HepG2 (cell line): ENCODE data around the gene ADGRG6. TPM values are rescaled to one million over a fixed set of nuclear protein-coding genes. Genes with fewer than 3 reads are reported as not detected.

Source experiments
- CEBPB ChIP-seq: IDR thresholded peaks from 2 replicates; pipeline ENCODE4 v1.6.1; 2011; ENCODE audit warnings: low read depth, low read length, improper control_type of control experiment, borderline replicate concordance
- CREB1 ChIP-seq, 2 experiments: fragments of 450-650 bp in 1 of 2; IDR thresholded peaks; 2 replicates each; pipeline ENCODE4 v1.6.1; 2016 to 2017; ENCODE audit warnings: control low read depth in 1 of 2, mild to moderate bottlenecking in 1 of 2, missing compliant biosample characterization in 1 of 2, missing genetic modification characterization in 1 of 2
- KDM3A ChIP-seq: IDR thresholded peaks from 2 replicates; pipeline ENCODE4 v1.6.1; 2018; ENCODE audit warnings: low read depth, missing compliant biosample characterization
- MIER2 ChIP-seq: IDR thresholded peaks from 2 replicates; pipeline ENCODE4 v1.6.1; 2016; ENCODE audit warnings: missing biosample characterization, missing genetic modification reagents
- NFKB2 ChIP-seq: sonication (generic); formaldehyde crosslinking; IDR thresholded peaks from 2 replicates; pipeline ENCODE4 v1.4.0; 2020; ENCODE audit warnings: missing genetic modification reagents, borderline replicate concordance
- ONECUT2 ChIP-seq: sonication (generic); formaldehyde crosslinking; IDR thresholded peaks from 2 replicates; pipeline ENCODE4 v1.4.0; 2020; ENCODE audit warnings: missing genetic modification reagents
- RARA ChIP-seq: IDR thresholded peaks from 2 replicates; pipeline ENCODE4 v1.6.1; 2016; ENCODE audit warnings: missing genetic modification reagents, missing compliant biosample characterization
- RNF2 ChIP-seq: fragments of 450-650 bp; conservative IDR thresholded peaks from 2 replicates; pipeline ENCODE4 v1.6.1; 2016; ENCODE audit warnings: low read depth
- SMAD3 ChIP-seq: sonication (generic); formaldehyde crosslinking; IDR thresholded peaks from 2 replicates; pipeline ENCODE4 v1.4.0; 2020; ENCODE audit warnings: missing genetic modification reagents
- SPEN ChIP-seq: sonication (generic); formaldehyde crosslinking; IDR thresholded peaks from 2 replicates; pipeline ENCODE4 v1.5.1; 2020; ENCODE audit warnings: low read depth, mild to moderate bottlenecking, missing genetic modification reagents
- TBX2 ChIP-seq: sonication (generic); formaldehyde crosslinking; IDR thresholded peaks from 2 replicates; pipeline ENCODE4 v1.5.0; 2020; ENCODE audit warnings: missing genetic modification reagents, mild to moderate bottlenecking, borderline replicate concordance
- TGIF2 ChIP-seq: IDR thresholded peaks from 2 replicates; pipeline ENCODE4 v1.6.1; 2016; ENCODE audit warnings: control low read depth, missing compliant biosample characterization
- YY1 ChIP-seq: IDR thresholded peaks from 2 replicates; pipeline ENCODE4 v1.6.1; 2011; ENCODE audit warnings: low read length, low read depth, moderate library complexity, mild to moderate bottlenecking; ENCODE audit not compliant: insufficient read depth, insufficient replicate concordance
- ZBTB8A ChIP-seq: sonication (generic); formaldehyde crosslinking; IDR thresholded peaks from 2 replicates; pipeline ENCODE4 v1.4.0; 2020; ENCODE audit warnings: mild to moderate bottlenecking, low read depth, missing genetic modification reagents, borderline replicate concordance
- ZNF292 ChIP-seq: sonication (generic); formaldehyde crosslinking; IDR thresholded peaks from 2 replicates; pipeline ENCODE4 v1.8.1; 2022; ENCODE audit warnings: mild to moderate bottlenecking, low read depth, missing genetic modification reagents, borderline replicate concordance
- ZNF296 ChIP-seq: sonication (generic); formaldehyde crosslinking; conservative IDR thresholded peaks from 2 replicates; pipeline ENCODE4 v1.5.0; 2020; ENCODE audit warnings: mild to moderate bottlenecking, missing genetic modification reagents
- ZNF724P ChIP-seq: sonication (generic); formaldehyde crosslinking; IDR thresholded peaks from 2 replicates; pipeline ENCODE4 v1.8.0; 2022; ENCODE audit warnings: missing genetic modification reagents, borderline replicate concordance
- ZNF737 ChIP-seq: sonication (generic); formaldehyde crosslinking; IDR thresholded peaks from 2 replicates; pipeline ENCODE4 v1.5.0; 2020; ENCODE audit warnings: missing genetic modification reagents, mild to moderate bottlenecking, borderline replicate concordance
- ZNF792 ChIP-seq: IDR thresholded peaks from 2 replicates; pipeline ENCODE4 v1.6.1; 2016
- polyA plus RNA-seq, 8 experiments: library from polyadenylated mRNA; depleted of rRNA in 3 of 8; stranded (reverse) in 7 of 8; unstranded in 1 of 8; fragments of >200 nt; fragmentation: Illumina TruSeq in 4 of 8; extraction: Trizol in 4 of 8; gene quantifications; 2 replicates each; pipeline versions ENCODE4 v1.2.1 to v1.2.3, GENCODE V29; 2011 to 2016; ENCODE audit warnings: low read depth in 4 of 8, missing spikeins in 1 of 8, mixed read lengths in 1 of 8; ENCODE audit not compliant: insufficient read depth in 1 of 8
- total RNA-seq, 5 experiments: library from RNA; depleted of rRNA; stranded (reverse); fragments of >200 nt; fragmentation: Illumina TruSeq; extraction: Trizol; gene quantifications; 2 replicates each; pipeline ENCODE4 v1.2.3, GENCODE V29; 2016; ENCODE audit warnings: low read depth in 1 of 5
- TF ChIP-seq, protein P1 (sequence below): sonication (generic); formaldehyde crosslinking; IDR thresholded peaks from 2 replicates; pipeline ENCODE4 v1.9.0; 2022; ENCODE audit warnings: low read depth, missing genetic modification reagents
- TF ChIP-seq, protein P2 (sequence below): sonication (generic); formaldehyde crosslinking; IDR thresholded peaks from 2 replicates; pipeline ENCODE4 v1.8.0; 2022; ENCODE audit warnings: missing genetic modification reagents, mild to moderate bottlenecking, borderline replicate concordance
- TF ChIP-seq, protein P3 (sequence below): sonication (generic); formaldehyde crosslinking; IDR thresholded peaks from 2 replicates; pipeline ENCODE4 v1.4.0; 2020; ENCODE audit warnings: mild to moderate bottlenecking, missing genetic modification reagents
- TF ChIP-seq, protein P4 (sequence below): sonication (generic); IDR thresholded peaks from 2 replicates; pipeline ENCODE4 v1.6.1; 2016; ENCODE audit warnings: low read depth, borderline replicate concordance
- TF ChIP-seq, protein P5 (sequence below): sonication (generic); formaldehyde crosslinking; IDR thresholded peaks from 2 replicates; pipeline ENCODE4 v1.5.0; 2020; ENCODE audit warnings: mild to moderate bottlenecking, missing genetic modification reagents
- TF ChIP-seq, protein P6 (sequence below): sonication (generic); formaldehyde crosslinking; IDR thresholded peaks from 2 replicates; pipeline ENCODE4 v1.8.1; 2023; ENCODE audit warnings: mild to moderate bottlenecking, missing genetic modification reagents, borderline replicate concordance

The ADGRG6 gene
- total and polyA plus RNA-seq, 2 of the 13 experiments (the other 11 are each of a cell fraction or from before 2014, with no cell fraction given): 129 to 249 TPM

DNA sequence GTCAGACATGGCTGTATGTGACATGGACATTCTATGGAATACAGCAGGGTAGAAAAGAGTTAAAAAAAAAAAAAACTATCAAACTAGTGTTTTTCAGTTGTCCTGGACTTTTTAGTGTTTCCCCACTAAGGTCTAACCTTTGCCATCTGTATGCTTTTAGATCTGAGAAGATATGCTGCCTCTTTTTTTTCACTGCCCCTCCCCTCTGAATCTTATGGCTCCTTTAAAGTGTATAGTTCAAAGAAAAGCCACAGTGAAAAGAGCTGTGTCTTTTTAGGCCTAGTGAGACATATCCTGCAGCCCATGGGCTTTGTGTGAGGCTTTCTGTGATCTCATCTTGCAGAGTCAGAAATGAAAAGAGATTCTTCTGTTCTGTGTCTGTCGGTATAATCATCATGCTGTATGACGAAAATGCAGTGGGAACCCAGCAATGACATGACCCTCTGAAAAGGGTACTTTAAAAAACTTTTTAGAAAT, 29.3 kb downstream of the ADGRG6 start (continued):
- TF ChIP-seq, protein P1, sequence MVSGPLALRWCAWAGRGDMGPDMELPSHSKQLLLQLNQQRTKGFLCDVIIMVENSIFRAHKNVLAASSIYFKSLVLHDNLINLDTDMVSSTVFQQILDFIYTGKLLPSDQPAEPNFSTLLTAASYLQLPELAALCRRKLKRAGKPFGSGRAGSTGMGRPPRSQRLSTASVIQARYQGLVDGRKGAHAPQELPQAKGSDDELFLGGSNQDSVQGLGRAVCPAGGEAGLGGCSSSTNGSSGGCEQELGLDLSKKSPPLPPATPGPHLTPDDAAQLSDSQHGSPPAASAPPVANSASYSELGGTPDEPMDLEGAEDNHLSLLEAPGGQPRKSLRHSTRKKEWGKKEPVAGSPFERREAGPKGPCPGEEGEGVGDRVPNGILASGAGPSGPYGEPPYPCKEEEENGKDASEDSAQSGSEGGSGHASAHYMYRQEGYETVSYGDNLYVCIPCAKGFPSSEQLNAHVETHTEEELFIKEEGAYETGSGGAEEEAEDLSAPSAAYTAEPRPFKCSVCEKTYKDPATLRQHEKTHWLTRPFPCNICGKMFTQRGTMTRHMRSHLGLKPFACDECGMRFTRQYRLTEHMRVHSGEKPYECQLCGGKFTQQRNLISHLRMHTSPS: no peak
- TF ChIP-seq, protein P2, sequence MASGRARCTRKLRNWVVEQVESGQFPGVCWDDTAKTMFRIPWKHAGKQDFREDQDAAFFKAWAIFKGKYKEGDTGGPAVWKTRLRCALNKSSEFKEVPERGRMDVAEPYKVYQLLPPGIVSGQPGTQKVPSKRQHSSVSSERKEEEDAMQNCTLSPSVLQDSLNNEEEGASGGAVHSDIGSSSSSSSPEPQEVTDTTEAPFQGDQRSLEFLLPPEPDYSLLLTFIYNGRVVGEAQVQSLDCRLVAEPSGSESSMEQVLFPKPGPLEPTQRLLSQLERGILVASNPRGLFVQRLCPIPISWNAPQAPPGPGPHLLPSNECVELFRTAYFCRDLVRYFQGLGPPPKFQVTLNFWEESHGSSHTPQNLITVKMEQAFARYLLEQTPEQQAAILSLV (CRISPR knock-in tag): no peak
- TF ChIP-seq NFKB2 (no peak), CREB1 (IDR thresholded peaks at IDR 0.05) (peak; percentile 70), CREB1 (CRISPR knock-in tag; IDR thresholded peaks at IDR 0.05) (peak; percentile 85), ZNF296 (CRISPR knock-in tag) (no peak), ZBTB8A (no peak), ZNF792 (CRISPR knock-in tag) (no peak), ONECUT2 (CRISPR knock-in tag) (0 out of 2 replicates have a peak, but pooled peaks have one; percentile 13), ZNF737 (CRISPR knock-in tag) (no peak), ZNF292 (CRISPR knock-in tag) (peak; percentile 93), MIER2 (CRISPR knock-in tag) (peak; percentile 54; the same call in 1 of the 2 replicates), SMAD3 (CRISPR knock-in tag) (peak; percentile 71), CEBPB (no peak), KDM3A (CRISPR knock-in tag) (no peak), YY1 (no peak), RNF2 (no peak), SPEN (CRISPR knock-in tag) (no peak), TBX2 (CRISPR knock-in tag) (peak; percentile 89), TGIF2 (CRISPR knock-in tag) (no peak), ZNF724P (CRISPR knock-in tag) (no peak), RARA (CRISPR knock-in tag) (peak; percentile 87)
- TF ChIP-seq, protein P3, sequence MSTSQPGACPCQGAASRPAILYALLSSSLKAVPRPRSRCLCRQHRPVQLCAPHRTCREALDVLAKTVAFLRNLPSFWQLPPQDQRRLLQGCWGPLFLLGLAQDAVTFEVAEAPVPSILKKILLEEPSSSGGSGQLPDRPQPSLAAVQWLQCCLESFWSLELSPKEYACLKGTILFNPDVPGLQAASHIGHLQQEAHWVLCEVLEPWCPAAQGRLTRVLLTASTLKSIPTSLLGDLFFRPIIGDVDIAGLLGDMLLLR (CRISPR knock-in tag): no peak
- TF ChIP-seq, protein P4, sequence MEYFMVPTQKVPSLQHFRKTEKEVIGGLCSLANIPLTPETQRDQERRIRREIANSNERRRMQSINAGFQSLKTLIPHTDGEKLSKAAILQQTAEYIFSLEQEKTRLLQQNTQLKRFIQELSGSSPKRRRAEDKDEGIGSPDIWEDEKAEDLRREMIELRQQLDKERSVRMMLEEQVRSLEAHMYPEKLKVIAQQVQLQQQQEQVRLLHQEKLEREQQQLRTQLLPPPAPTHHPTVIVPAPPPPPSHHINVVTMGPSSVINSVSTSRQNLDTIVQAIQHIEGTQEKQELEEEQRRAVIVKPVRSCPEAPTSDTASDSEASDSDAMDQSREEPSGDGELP: peak; percentile 82; the same call in 1 of the 2 replicates
- TF ChIP-seq, protein P5, sequence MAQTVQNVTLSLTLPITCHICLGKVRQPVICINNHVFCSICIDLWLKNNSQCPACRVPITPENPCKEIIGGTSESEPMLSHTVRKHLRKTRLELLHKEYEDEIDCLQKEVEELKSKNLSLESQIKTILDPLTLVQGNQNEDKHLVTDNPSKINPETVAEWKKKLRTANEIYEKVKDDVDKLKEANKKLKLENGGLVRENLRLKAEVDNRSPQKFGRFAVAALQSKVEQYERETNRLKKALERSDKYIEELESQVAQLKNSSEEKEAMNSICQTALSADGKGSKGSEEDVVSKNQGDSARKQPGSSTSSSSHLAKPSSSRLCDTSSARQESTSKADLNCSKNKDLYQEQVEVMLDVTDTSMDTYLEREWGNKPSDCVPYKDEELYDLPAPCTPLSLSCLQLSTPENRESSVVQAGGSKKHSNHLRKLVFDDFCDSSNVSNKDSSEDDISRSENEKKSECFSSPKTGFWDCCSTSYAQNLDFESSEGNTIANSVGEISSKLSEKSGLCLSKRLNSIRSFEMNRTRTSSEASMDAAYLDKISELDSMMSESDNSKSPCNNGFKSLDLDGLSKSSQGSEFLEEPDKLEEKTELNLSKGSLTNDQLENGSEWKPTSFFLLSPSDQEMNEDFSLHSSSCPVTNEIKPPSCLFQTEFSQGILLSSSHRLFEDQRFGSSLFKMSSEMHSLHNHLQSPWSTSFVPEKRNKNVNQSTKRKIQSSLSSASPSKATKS (CRISPR knock-in tag): no peak
- TF ChIP-seq, protein P6, sequence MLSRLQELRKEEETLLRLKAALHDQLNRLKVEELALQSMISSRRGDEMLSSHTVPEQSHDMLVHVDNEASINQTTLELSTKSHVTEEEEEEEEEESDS: no peak
